Measurements from ENCODE around the gene ZNF618.

ZNF618 gene

GRCh38 chr9:114051706-114052105 is 175.6 kb downstream of the ZNF618 start:
- DNase-seq (ENCODE audit: insufficient read length, low spot score) (no peak), FAIRE-seq (no peak)

GRCh38 chr9:114053246-114054005 is 177.3 kb downstream of the ZNF618 start:
- DNase-seq (ENCODE audit: insufficient read length, low spot score), result no peak

GRCh38 chr9:114054191-114054690 is 178.1 kb downstream of the ZNF618 start:
- FAIRE-seq (no peak), DNase-seq (ENCODE audit: insufficient read length, low spot score) (no peak)

More at GRCh38 chr9:114053246-114054005, 177.3 kb downstream of the ZNF618 start:
- FAIRE-seq, result no peak

- DNase-seq (ENCODE audit: insufficient read length, low spot score) (no peak), FAIRE-seq (no peak)
These were observed 179.0 kb downstream of the ZNF618 start for GRCh38 chr9:114055061-114055460.

- no peak for DNase-seq (ENCODE audit: insufficient read length, low spot score)
These were observed 179.8 kb downstream of the ZNF618 start for GRCh38 chr9:114055894-114056293.

GRCh38 chr9:114056527-114056926 is 180.4 kb downstream of the ZNF618 start:
- FAIRE-seq (no peak), DNase-seq (ENCODE audit: insufficient read length, low spot score) (no peak)

More at GRCh38 chr9:114055894-114056293, 179.8 kb downstream of the ZNF618 start:
- no peak for FAIRE-seq

GRCh38 chr9:114057161-114057885 is 181.2 kb downstream of the ZNF618 start:
- DNase-seq (ENCODE audit: insufficient read length, low spot score) (no peak), FAIRE-seq (no peak)

- DNase-seq (ENCODE audit: insufficient read length, low spot score) (no peak), FAIRE-seq (no peak)
These were observed 182.6 kb downstream of the ZNF618 start for GRCh38 chr9:114058688-114059046.

GRCh38 chr9:114059047-114059803 is 183.1 kb downstream of the ZNF618 start:
- FAIRE-seq (no peak), DNase-seq (ENCODE audit: insufficient read length, low spot score) (no peak)

GRCh38 chr9:114060070-114060469 is 184.0 kb downstream of the ZNF618 start:
- FAIRE-seq (no peak), DNase-seq (ENCODE audit: insufficient read length, low spot score) (no peak)

- FAIRE-seq (no peak), DNase-seq (ENCODE audit: insufficient read length, low spot score) (no peak)
These were observed 184.6 kb downstream of the ZNF618 start for GRCh38 chr9:114060711-114061110.

GRCh38 chr9:114061292-114061691 is 185.2 kb downstream of the ZNF618 start:
- no peak for FAIRE-seq
- no peak for DNase-seq (ENCODE audit: insufficient read length, low spot score)

GRCh38 chr9:114061830-114062474 is 185.8 kb downstream of the ZNF618 start:
- no peak for FAIRE-seq

GRCh38 chr9:114065304-114065703 is 189.2 kb downstream of the ZNF618 start:
- no peak for DNase-seq (ENCODE audit: insufficient read length, low spot score)

More at GRCh38 chr9:114061830-114062474, 185.8 kb downstream of the ZNF618 start:
- DNase-seq (ENCODE audit: insufficient read length, low spot score), result no peak

GRCh38 chr9:114069476-114070187 is 193.5 kb downstream of the ZNF618 start:
- DNase-seq (ENCODE audit: insufficient read length, low spot score), result no peak
- no peak for FAIRE-seq

More at GRCh38 chr9:114065304-114065703, 189.2 kb downstream of the ZNF618 start:
- FAIRE-seq, result no peak

- FAIRE-seq (no peak), DNase-seq (ENCODE audit: insufficient read length, low spot score) (no peak)
These were observed 194.3 kb downstream of the ZNF618 start for GRCh38 chr9:114070188-114071103.

GRCh38 chr9:114071197-114071795 is 195.2 kb downstream of the ZNF618 start:
- no peak for FAIRE-seq
- no peak for DNase-seq (ENCODE audit: insufficient read length, low spot score)

All from HTR-8/SVneo (cell line).